Activated CD8-positive, alpha-beta T cell treated with anti-CD3 and anti-CD28 coated beads for 36 hours (primary cell): ENCODE data around the gene MSRB1. TPM values are rescaled to one million over a fixed set of nuclear protein-coding genes. Genes with fewer than 3 reads are reported as not detected.
"Not testable (repeated sequence)": the region's sequence is repeated elsewhere in the genome, so short reads cannot be mapped to it uniquely, and the experiment has no call there.

Experiments
- ATAC-seq: fragments of 200-7000 bp; cut with Tn5 transposase; one replicate; pipeline ENCODE4 v1.10.0; 2021; ENCODE audit warnings: mild to moderate bottlenecking, moderate library complexity
- CTCF ChIA-PET: fragments of 350-600 bp; sonication (Branson Sonifier 250); formaldehyde crosslinking; loops from one replicate; lab custom pipeline; 2021; ENCODE audit warnings: antibody characterized with exemption; lab: Charles Lee
- POLR2A ChIA-PET: fragments of 350-600 bp; sonication (Branson Sonifier 250); formaldehyde crosslinking; loops from one replicate; lab custom pipeline; 2021; ENCODE audit warnings: antibody characterized with exemption; lab: Charles Lee
- DNase-seq: peaks from one replicate; pipeline ENCODE4 v3.0.0-alpha.2; 2020
- H3K27ac Mint-ChIP-seq: one replicate; pipeline ENCODE4 v1.8.0; 2021; ENCODE audit warnings: mild to moderate bottlenecking, mixed read lengths
- H3K27me3 Mint-ChIP-seq: one replicate; pipeline ENCODE4 v1.8.0; 2021; ENCODE audit warnings: mixed read lengths
- H3K36me3 Mint-ChIP-seq: one replicate; pipeline ENCODE4 v1.8.0; 2021; ENCODE audit warnings: low read depth, mixed read lengths
- H3K4me1 Mint-ChIP-seq: one replicate; pipeline ENCODE4 v1.8.0; 2021; ENCODE audit warnings: low read depth, mixed read lengths
- H3K4me3 Mint-ChIP-seq: one replicate; pipeline ENCODE4 v1.8.0; 2021; ENCODE audit warnings: mild to moderate bottlenecking, moderate library complexity, mixed read lengths
- H3K9me3 Mint-ChIP-seq: one replicate; pipeline ENCODE4 v1.8.0; 2021; ENCODE audit warnings: mixed read lengths
- intact Hi-C: fragments of 100-400 bp; cut with micrococcal nuclease; formaldehyde crosslinking; loops from one replicate; pipeline ENCODE4 v1.10.0; 2022
- total RNA-seq, 2 experiments: library from RNA; stranded (reverse); gene quantifications; one replicate each; pipeline ENCODE4 v1.2.3, GENCODE V29; 2021
- TF ChIP-seq, protein P1 (sequence below): fragments of 200-600 bp; IDR thresholded peaks from one replicate; pipeline ENCODE4 v1.8.0; 2022; ENCODE audit warnings: antibody characterized with exemption, mild to moderate bottlenecking

The MSRB1 gene
- total RNA-seq, 2 experiments from 2014 or later: 15.5 to 18.1 TPM

DNA sequence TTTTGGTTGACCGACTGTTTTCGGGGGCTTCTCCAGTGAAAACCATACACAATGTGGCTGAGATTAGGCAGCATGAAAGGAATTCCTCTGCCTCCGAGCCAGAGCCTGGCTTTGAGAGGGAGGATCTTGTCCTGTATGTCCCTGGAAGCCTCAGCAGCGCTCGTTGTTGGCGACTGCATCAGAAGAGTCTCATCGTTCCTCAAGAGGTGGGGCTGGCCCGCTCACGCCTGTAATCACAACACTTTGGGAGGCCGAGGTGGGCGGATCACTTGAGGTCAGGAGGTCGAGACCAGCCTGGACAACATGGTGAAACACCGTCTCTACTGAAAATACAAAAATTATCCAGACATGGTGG is 39.8 kb downstream of the MSRB1 start:
- Mint-ChIP-seq H3K4me3 (no peak overlapping the region), H3K27me3 (peaks cover 2% of the 10 kb centered on the region), H3K36me3 (no peaks in the 10 kb centered on the region), H3K4me1 (no peaks in the 10 kb centered on the region), H3K27ac (no peak overlapping the region), H3K9me3 (no peaks in the 10 kb centered on the region)
- no peak for DNase-seq
- CTCF ChIA-PET: interaction anchor here (1.5 kb wide), 1 partner anchor 178 kb away, joined by 4 read pairs; no protein-coding TSS in a partner anchor
- ATAC-seq: no peak
- intact Hi-C loops: no loop called here
- TF ChIP-seq, protein P1, sequence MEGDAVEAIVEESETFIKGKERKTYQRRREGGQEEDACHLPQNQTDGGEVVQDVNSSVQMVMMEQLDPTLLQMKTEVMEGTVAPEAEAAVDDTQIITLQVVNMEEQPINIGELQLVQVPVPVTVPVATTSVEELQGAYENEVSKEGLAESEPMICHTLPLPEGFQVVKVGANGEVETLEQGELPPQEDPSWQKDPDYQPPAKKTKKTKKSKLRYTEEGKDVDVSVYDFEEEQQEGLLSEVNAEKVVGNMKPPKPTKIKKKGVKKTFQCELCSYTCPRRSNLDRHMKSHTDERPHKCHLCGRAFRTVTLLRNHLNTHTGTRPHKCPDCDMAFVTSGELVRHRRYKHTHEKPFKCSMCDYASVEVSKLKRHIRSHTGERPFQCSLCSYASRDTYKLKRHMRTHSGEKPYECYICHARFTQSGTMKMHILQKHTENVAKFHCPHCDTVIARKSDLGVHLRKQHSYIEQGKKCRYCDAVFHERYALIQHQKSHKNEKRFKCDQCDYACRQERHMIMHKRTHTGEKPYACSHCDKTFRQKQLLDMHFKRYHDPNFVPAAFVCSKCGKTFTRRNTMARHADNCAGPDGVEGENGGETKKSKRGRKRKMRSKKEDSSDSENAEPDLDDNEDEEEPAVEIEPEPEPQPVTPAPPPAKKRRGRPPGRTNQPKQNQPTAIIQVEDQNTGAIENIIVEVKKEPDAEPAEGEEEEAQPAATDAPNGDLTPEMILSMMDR: no peak
- POLR2A ChIA-PET: no interaction called here

DNA sequence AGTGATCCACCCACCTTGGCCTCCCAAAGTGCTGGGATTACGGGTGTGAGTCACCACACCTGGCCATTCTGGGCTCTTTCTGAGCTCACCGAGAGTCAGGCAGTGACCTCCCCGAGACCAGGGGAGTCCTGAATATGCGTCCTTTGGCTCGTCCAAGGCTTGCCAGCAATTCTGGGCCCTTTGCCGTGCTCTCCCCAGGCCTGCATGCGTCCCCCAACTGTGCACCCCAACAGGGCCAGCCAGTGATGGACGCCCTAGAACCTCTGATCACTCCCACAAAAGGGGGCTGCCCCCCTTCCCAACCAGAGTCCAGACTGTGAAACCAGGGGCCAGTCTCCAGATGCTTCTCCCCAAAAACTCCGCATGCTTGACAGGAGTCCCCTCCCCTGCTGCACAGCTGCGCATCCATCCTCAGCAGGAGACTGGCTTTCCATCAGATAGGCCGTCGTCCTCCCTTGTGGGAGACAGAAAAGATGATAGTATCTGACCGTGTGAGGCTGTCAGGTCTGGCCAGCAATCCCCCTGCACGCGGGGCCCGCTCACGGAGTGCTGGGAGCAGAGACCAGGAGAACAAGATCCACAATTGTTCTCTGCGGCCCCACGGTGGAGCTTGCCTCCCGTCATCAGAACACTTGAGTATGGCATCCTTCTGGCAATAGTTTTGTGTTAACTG is 40.3 kb downstream of the MSRB1 start:
- no peak overlapping the region for H3K4me3 Mint-ChIP-seq
- H3K27me3 Mint-ChIP-seq: peaks cover 2% of the 10 kb centered on the region
- H3K36me3 Mint-ChIP-seq: no peaks in the 10 kb centered on the region
- H3K4me1 Mint-ChIP-seq: no peaks in the 10 kb centered on the region
- no peak for ATAC-seq
- no peak overlapping the region for H3K27ac Mint-ChIP-seq
- TF ChIP-seq, protein P1: no peak
- no peaks in the 10 kb centered on the region for H3K9me3 Mint-ChIP-seq
- intact Hi-C loops: no loop called here
- ChIA-PET POLR2A (no interaction called here), CTCF (interaction anchor here (0.8 to 1.5 kb wide), 2 partner anchors 90 to 178 kb away, joined by 3 to 4 read pairs; no protein-coding TSS in a partner anchor)
- no peak for DNase-seq

DNA sequence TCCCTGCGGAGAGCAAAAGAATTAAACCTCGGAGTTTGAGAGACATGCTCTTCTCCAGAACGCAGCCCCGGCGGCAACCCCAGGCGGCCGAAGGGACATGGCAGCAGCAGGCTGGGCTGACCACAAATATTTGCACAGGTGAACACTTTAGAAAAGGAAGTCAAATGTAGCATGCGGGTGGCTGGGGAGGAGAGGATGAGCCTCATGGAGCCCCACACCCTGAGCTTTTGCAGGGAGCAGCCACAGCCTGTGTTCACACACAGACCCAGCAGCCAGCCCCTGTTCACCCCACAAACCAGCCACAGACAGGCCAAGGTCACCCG is 42.6 kb downstream of the MSRB1 start:
- TF ChIP-seq, protein P1: no peak
- no peaks in the 10 kb centered on the region for H3K9me3 Mint-ChIP-seq
- no peaks in the 10 kb centered on the region for H3K36me3 Mint-ChIP-seq
- H3K4me1 Mint-ChIP-seq: no peaks in the 10 kb centered on the region
- no peak overlapping the region for H3K4me3 Mint-ChIP-seq
- ChIA-PET POLR2A (no interaction called here), CTCF (interaction anchor here (1.2 kb wide), 1 partner anchor 32 kb away, joined by 3 read pairs; no protein-coding TSS in a partner anchor)
- ATAC-seq (no peak), DNase-seq (no peak)
- no peaks in the 10 kb centered on the region for H3K27me3 Mint-ChIP-seq
- intact Hi-C loops: no loop called here
- H3K27ac Mint-ChIP-seq: no peak overlapping the region

DNA sequence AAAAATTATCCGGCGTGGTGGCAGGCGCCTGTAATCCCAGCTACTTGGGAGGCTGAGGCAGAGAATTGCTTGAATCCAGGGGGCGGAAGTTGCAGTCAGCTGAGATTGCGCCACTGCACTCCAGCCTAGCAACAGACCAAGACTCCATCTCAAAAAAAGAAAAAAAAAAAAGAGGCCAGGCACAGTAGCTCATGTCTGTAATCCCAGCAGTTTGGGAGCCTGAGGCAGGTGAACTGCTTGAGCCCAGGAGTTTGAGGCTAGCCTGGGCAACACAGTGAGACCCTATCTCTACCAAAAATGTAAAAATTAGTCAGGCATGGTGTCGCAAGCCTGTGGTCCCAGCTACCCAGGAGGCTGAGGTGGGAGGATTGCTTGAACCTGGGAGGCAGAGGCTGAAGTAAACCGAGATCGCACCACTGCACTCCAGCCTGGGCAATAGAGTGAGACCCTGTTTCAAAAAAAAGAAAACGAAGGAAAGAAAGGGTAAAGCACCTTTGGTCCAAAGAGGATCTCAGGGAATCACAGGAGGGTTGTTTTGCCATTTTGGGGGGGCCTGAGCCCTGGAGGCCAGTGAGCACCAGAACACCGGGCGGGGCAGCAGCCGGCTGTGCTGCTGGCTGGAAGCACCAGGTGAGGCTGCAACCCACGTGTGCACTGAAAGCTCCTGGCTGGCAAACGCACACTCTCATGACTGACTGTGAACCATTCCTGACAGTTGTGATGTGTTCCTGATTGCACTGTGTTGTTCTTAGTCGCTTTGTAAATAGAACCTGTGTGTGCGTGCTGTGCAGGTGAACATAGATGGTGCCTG is 43.2 kb downstream of the MSRB1 start:
- no peaks in the 10 kb centered on the region for H3K4me1 Mint-ChIP-seq
- H3K36me3 Mint-ChIP-seq: no peaks in the 10 kb centered on the region
- H3K9me3 Mint-ChIP-seq: no peaks in the 10 kb centered on the region
- H3K27me3 Mint-ChIP-seq: no peaks in the 10 kb centered on the region
- no peak overlapping the region for H3K4me3 Mint-ChIP-seq
- no peak for ATAC-seq
- DNase-seq: no peak
- ChIA-PET POLR2A (no interaction called here), CTCF (interaction anchor here (1.2 kb wide), 1 partner anchor 31 kb away, joined by 3 read pairs; no protein-coding TSS in a partner anchor)
- TF ChIP-seq, protein P1: no peak
- H3K27ac Mint-ChIP-seq: no peak overlapping the region
- intact Hi-C loops: no loop called here

- H3K36me3 Mint-ChIP-seq, H3K9me3 Mint-ChIP-seq, H3K4me1 Mint-ChIP-seq, H3K4me3 Mint-ChIP-seq, intact Hi-C loops, POLR2A ChIA-PET, CTCF ChIA-PET, H3K27ac Mint-ChIP-seq, DNase-seq, H3K27me3 Mint-ChIP-seq, ATAC-seq: not testable (repeated sequence)
Measured at GRCh38 chr16:1897692-1898091, 45.3 kb downstream of the MSRB1 start.
